Transverse colon (tissue), 4 donors: Measurements from ENCODE around the gene ARL15. TPM values are rescaled to one million over a fixed set of nuclear protein-coding genes. Genes with fewer than 3 reads are reported as not detected.
A peak's percentile ranks its signal among the peaks of the same experiment; 100 is the strongest.

Source experiments
- DNase-seq: peaks from one replicate; pipeline ENCODE4 v3.0.0-alpha.2; 2019
- H3K27ac ChIP-seq, 4 donors: fragments of 200-600 bp; sonication (generic); 2 replicates each; pipeline ENCODE4 v1.5.1; 2016 to 2018; ENCODE audit warnings: inconsistent platforms in 4 of 4
- H3K27me3 ChIP-seq: fragments of 200-600 bp; sonication (generic); 2 replicates; pipeline ENCODE4 v1.5.1; 2017; ENCODE audit warnings: inconsistent platforms
- H3K36me3 ChIP-seq, 4 donors: fragments of 200-600 bp; sonication (generic); 2 replicates each; pipeline ENCODE4 v1.5.1; 2017 to 2019; ENCODE audit warnings: inconsistent platforms in 4 of 4
- H3K4me1 ChIP-seq, 4 donors: fragments of 200-600 bp; sonication (generic); 2 replicates each; pipeline ENCODE4 v1.5.1; 2017 to 2020; ENCODE audit warnings: inconsistent platforms in 4 of 4
- H3K4me3 ChIP-seq, 4 donors: fragments of 200-600 bp; sonication (generic); 1 replicate in 1 of 4; 2 replicates in 3 of 4; pipeline versions ENCODE4 v1.5.1 to v1.6.1; 2017 to 2019; ENCODE audit warnings: inconsistent platforms in 4 of 4
- H3K9me3 ChIP-seq, 2 donors: fragments of 200-600 bp; sonication (generic); 2 replicates each; pipeline ENCODE4 v1.5.1; 2017 to 2019; ENCODE audit warnings: inconsistent platforms in 2 of 2
- EP300 ChIP-seq: sonication (generic); formaldehyde crosslinking; IDR thresholded peaks from one replicate; pipeline ENCODE4 v1.6.1; 2017; ENCODE audit warnings: antibody characterized with exemption, low read depth
- POLR2A ChIP-seq: fragments of 450-650 bp; IDR thresholded peaks from one replicate; pipeline ENCODE4 v1.6.1; 2016; ENCODE audit warnings: antibody characterized with exemption, mild to moderate bottlenecking, moderate library complexity
- POLR2AphosphoS5 ChIP-seq, 3 donors: sonication (generic); formaldehyde crosslinking; IDR thresholded peaks; one replicate each; pipeline ENCODE4 v1.6.1; 2016; ENCODE audit warnings: antibody characterized with exemption in 3 of 3
- WGBS, 2 donors: methylation state at CpG; one replicate each; pipeline ENCODE4 v1.1.5; 2018; ENCODE audit warnings: low coverage in 1 of 2; 5-methylcytosine and 5-hydroxymethylcytosine counted together
- in situ Hi-C, 4 donors: fragments of 200-750 bp; cut with MboI; loops; one replicate each; pipeline versions ENCODE4 v1.15.0 to v1.15.1; 2017; ENCODE audit warnings: low sequenced_read_pairs in 3 of 4, low pct_ligation_motif_present in 1 of 4, low pct_unique_long_range_greater_than_20kb in 1 of 4
- intact Hi-C: fragments of 100-400 bp; cut with DNase I; formaldehyde crosslinking; loops from one replicate; pipeline ENCODE4 v1.15.1; 2023; ENCODE audit warnings: low total_unique reads
- total RNA-seq, 4 donors: library from RNA; depleted of rRNA; stranded (reverse); fragments of >200 nt; gene quantifications; one replicate each; pipeline ENCODE4 v1.1.0, GENCODE V29; 2016
- TF ChIP-seq, protein P1 (sequence below), 5 experiments: fragments of 200-600 bp in 3 of 5; fragments of 450-650 bp in 2 of 5; sonication (generic) in 3 of 5; IDR thresholded peaks; 1 replicate in 2 of 5; 2 replicates in 3 of 5; pipeline ENCODE4 v1.5.1; 2016 to 2017; ENCODE audit warnings: antibody characterized with exemption in 5 of 5, inconsistent platforms in 3 of 5, mild to moderate bottlenecking in 2 of 5, moderate library complexity in 1 of 5

Gene ARL15
- total RNA-seq, 4 donors from 2014 or later: 9.0 to 57.1 (median 27.7) TPM

DNA sequence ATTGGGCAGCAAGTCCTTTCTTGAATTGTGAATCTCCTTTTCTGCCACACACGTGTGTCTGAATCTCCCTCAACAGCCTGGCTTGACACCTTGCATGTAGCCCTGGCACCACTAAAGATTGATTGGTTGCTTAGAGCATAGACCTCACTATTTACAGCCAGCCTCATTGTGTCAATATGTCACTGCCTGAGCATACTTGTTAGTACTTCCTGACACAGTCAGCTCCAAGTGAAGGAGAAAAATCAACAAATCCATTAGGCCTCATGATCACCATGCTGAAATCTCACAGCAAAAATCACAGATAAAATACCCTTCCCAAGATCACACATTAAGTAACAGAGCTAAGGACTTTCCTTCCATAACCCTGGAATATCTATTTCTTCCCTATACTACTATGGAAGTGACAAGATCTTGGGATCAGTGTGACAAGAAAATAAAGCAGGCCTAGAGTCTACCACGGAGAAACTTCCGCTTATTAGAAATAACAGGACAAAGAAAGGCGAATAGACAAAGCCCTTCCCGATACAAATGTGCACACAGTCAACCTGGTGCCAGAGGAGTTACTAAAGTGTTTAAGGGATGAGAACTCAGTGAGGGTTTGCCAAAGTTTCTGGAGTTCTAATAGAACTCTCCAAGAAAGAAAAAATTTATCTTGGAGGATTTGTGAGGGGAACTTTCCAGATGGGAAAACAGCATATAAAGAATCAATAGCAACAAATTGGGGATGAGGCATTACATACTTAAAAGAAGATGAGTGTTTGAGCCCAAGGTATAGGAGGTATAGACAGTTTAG is 5.6 kb upstream of the ARL15 start:
- 84 to 86% methylated on average over 5 of the region's 5 CpGs for WGBS, 2 donors
- TF ChIP-seq, protein P1, sequence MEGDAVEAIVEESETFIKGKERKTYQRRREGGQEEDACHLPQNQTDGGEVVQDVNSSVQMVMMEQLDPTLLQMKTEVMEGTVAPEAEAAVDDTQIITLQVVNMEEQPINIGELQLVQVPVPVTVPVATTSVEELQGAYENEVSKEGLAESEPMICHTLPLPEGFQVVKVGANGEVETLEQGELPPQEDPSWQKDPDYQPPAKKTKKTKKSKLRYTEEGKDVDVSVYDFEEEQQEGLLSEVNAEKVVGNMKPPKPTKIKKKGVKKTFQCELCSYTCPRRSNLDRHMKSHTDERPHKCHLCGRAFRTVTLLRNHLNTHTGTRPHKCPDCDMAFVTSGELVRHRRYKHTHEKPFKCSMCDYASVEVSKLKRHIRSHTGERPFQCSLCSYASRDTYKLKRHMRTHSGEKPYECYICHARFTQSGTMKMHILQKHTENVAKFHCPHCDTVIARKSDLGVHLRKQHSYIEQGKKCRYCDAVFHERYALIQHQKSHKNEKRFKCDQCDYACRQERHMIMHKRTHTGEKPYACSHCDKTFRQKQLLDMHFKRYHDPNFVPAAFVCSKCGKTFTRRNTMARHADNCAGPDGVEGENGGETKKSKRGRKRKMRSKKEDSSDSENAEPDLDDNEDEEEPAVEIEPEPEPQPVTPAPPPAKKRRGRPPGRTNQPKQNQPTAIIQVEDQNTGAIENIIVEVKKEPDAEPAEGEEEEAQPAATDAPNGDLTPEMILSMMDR (IDR thresholded peaks at IDR 0.05): no peak
- TF ChIP-seq POLR2A (no peak), POLR2AphosphoS5 (IDR thresholded peaks at IDR 0.05) (no peak), EP300 (no peak)
- in situ Hi-C loops: no loop called here
- intact Hi-C loops: no loop called here
- Histone ChIP-seq H3K4me3 (no peak overlapping the region), H3K36me3 (no peaks in the 10 kb centered on the region), H3K27me3 (no peaks in the 10 kb centered on the region), H3K9me3 (no peaks in the 10 kb centered on the region), H3K4me1 (peaks cover 0 to 13% (median 4%) of the 10 kb centered on the region in 4 donors), H3K27ac (no peak overlapping the region)
- DNase-seq: no peak

DNA sequence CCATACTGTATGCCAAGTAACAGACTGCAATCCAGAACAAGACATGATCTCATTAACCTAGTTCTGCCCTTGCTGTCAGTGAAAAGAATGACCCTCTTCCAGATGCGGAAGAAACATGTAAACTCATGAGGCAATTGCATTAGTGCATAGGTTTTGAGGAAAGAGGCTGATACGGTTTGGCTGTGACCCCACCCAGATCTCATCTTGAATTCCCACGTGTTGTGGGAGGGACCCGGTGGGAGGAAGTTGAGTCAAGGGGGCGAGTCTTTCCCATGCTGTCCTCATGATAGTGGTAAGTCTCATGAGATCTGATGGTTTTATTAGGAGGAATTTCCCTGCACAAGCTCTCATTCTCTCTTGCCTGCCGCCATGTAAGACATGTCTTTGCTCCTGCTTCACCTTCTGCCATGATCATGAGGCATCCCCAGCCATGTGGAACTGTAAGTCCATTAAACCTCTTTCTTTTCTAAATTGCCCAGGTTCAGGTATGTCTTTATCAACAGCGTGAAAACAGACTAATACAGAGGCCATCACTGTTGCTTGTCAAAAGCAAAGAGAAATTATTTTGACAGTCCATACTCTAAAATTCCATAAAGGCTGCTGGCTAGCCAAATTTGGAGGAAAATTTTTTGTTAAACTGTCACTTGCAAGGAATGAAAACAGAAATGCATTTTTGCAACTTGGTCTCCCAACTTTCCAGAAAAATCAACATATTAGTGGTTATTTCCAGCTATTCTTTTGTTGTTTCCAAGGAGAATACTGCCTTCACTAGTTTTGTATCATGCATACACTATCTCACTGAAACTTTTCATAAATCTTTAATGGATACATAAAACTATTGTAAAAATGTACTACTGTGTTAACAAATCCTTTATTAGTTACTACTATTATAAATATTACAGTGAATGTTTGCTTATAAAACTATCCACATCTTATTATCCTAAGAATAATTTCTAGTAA is 3.2 kb upstream of the ARL15 start:
- 73 to 84% methylated on average over 5 to 7 of the region's 7 CpGs for WGBS, 2 donors
- Histone ChIP-seq H3K36me3 (no peaks in the 10 kb centered on the region), H3K9me3 (no peaks in the 10 kb centered on the region), H3K4me1 (peaks cover 0 to 17% (median 8%) of the 10 kb centered on the region in 4 donors), H3K4me3 (no peak overlapping the region), H3K27ac (no peak overlapping the region), H3K27me3 (no peaks in the 10 kb centered on the region)
- in situ Hi-C loops: no loop called here
- no peak for TF ChIP-seq EP300
- intact Hi-C loops: no loop called here
- DNase-seq: no peak

DNA sequence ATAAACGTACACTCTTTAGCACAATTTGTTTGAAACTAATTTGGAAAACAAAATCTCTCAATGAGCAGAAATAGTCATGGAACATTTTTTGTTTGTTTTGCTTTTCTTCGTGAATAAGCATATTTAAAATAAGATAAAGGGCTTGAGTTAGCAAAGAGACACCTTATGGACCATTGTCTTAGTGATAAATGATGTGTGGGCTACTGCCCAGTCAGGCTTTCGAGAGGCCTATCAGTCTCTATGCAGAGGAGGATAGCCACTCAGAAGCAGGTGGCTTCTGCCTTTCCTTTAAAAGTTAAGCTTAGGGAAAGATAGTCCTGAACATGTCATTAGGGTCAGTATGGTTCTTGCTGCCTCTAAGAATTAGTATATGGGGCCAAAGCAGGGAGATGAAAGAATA is 2.1 kb upstream of the ARL15 start:
- intact Hi-C loops (no loop called here), in situ Hi-C loops (no loop called here)
- Histone ChIP-seq H3K36me3 (no peaks in the 10 kb centered on the region), H3K27me3 (no peaks in the 10 kb centered on the region), H3K9me3 (no peaks in the 10 kb centered on the region), H3K27ac (no peak overlapping the region), H3K4me3 (no peak overlapping the region), H3K4me1 (peaks cover 0 to 28% (median 12%) of the 10 kb centered on the region in 4 donors)
- WGBS, 2 donors: 76 to 88% methylated on average over 3 of the region's 3 CpGs
- TF ChIP-seq POLR2A (no peak), EP300 (no peak), POLR2AphosphoS5 (IDR thresholded peaks at IDR 0.05) (no peak)
- TF ChIP-seq, protein P1 (IDR thresholded peaks at IDR 0.05): no peak
- DNase-seq: no peak

DNA sequence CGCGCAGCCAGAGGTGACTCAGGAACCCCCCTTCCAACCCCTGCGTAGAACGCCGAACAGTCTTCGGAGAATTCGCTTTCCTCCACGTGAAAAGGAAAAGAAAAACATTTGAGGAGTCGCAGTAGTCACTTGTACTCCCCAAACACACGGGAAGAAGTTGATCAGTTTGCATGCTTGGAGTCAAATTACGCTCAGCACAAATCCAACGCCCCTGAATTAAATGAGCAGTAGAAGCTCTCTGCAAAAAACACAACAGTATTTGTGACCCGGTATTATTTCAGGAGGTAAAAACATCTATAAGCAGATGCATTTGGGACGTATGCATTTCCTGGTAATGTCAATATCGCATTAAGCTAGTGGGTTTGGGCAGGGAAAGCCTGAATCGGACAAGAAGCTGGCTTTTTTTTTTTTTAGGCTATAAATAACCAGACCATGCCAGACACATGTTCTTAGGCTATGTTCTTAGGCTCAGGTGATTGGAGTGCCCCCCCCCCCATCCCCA is 854 bp upstream of the ARL15 start:
- peaks cover 0 to 40% (median 13%) of the 10 kb centered on the region in 4 donors for H3K4me1 ChIP-seq
- H3K36me3 ChIP-seq: no peaks in the 10 kb centered on the region
- H3K27ac ChIP-seq: peak overlapping the region; percentile 90 to 95 (median 92)
- WGBS, 2 donors: 0% methylated on average over 16 of the region's 16 CpGs; no CpG with 5 or more reads in 1 of the 2 donors
- H3K4me3 ChIP-seq: peak overlapping the region; percentile 80 to 97 (median 88)
- no peaks in the 10 kb centered on the region for H3K27me3 ChIP-seq
- no peak for TF ChIP-seq POLR2A
- intact Hi-C loops: no loop called here
- no peak for DNase-seq
- H3K9me3 ChIP-seq: no peaks in the 10 kb centered on the region
- in situ Hi-C loops: no loop called here
